Measurements from ENCODE around the gene MED6. TPM values are rescaled to one million over a fixed set of nuclear protein-coding genes. Genes with fewer than 3 reads are reported as not detected.

The MED6 gene
- total RNA-seq, 4 donors from 2014 or later, result 23.4 to 47.2 (median 41.1) TPM

DNA sequence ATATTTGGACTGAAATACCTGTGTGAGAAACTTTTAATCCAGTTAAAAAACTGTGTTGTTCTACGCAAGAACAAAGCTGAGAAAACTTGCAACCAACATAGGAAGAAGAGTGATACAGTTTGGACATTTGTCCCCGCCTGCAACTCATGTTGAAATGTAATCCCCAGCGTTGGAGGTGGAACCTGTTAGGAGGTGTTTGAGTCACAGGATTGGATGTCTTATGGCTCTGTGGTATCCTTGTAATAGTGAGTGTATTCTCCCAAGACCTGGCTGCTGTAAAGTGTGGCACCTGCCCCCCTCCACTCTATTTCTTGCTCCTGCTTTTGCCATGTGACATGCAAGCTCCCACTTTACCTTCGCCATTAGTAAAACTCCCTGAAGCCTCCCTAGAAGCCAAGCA is 37.0 kb downstream of the MED6 start:
- 98 to 99% methylated on average over 4 of the region's 4 CpGs for WGBS, 2 donors

DNA sequence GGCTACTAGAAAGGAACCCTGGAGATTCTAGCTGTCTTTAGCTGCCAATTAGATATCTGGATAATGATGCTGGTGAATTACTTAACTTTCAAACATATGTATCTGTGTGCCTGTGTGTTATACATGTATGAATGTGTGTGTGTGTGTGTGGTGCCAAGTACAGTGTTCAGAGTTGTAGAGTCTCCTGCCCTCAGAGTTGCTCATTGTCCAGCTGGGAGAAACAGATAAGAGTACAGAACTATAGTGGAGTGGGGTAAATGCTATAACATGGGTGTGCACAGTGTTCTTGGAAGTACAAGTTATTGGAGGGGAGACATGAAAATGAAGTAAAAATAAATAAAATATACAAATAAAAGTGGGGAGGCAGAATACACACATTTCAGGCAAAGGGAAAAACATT is 42.1 kb downstream of the MED6 start:
- Histone ChIP-seq H3K9me3 (peaks cover 0 to 3% (median 0%) of the 10 kb centered on the region in 4 donors), H3K27ac (no peak overlapping the region), H3K27me3 (no peaks in the 10 kb centered on the region), H3K4me1 (no peaks in the 10 kb centered on the region), H3K4me3 (no peak overlapping the region), H3K36me3 (peaks cover 0 to 48% (median 0%) of the 10 kb centered on the region in 3 donors)
- TF ChIP-seq EP300 (IDR thresholded peaks at IDR 0.05) (no peak), POLR2A (IDR thresholded peaks at IDR 0.05) (no peak)
- TF ChIP-seq, protein P1, sequence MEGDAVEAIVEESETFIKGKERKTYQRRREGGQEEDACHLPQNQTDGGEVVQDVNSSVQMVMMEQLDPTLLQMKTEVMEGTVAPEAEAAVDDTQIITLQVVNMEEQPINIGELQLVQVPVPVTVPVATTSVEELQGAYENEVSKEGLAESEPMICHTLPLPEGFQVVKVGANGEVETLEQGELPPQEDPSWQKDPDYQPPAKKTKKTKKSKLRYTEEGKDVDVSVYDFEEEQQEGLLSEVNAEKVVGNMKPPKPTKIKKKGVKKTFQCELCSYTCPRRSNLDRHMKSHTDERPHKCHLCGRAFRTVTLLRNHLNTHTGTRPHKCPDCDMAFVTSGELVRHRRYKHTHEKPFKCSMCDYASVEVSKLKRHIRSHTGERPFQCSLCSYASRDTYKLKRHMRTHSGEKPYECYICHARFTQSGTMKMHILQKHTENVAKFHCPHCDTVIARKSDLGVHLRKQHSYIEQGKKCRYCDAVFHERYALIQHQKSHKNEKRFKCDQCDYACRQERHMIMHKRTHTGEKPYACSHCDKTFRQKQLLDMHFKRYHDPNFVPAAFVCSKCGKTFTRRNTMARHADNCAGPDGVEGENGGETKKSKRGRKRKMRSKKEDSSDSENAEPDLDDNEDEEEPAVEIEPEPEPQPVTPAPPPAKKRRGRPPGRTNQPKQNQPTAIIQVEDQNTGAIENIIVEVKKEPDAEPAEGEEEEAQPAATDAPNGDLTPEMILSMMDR (IDR thresholded peaks at IDR 0.05), result no peak
- DNase-seq (ENCODE audit: low spot score in 2 of 2), result no peak

More for the DNA sequence above, 37.0 kb downstream of the MED6 start:
- Histone ChIP-seq H3K36me3 (peaks cover 0 to 92% (median 0%) of the 10 kb centered on the region in 3 donors), H3K4me3 (no peak overlapping the region), H3K27ac (no peak overlapping the region), H3K9me3 (peaks cover 0 to 18% (median 3%) of the 10 kb centered on the region in 4 donors), H3K4me1 (no peaks in the 10 kb centered on the region), H3K27me3 (no peaks in the 10 kb centered on the region)
- no peak for DNase-seq (ENCODE audit: low spot score in 2 of 2)
- TF ChIP-seq POLR2A (IDR thresholded peaks at IDR 0.05) (no peak), EP300 (IDR thresholded peaks at IDR 0.05) (no peak)
- TF ChIP-seq, protein P1 (IDR thresholded peaks at IDR 0.05), result no peak

DNA sequence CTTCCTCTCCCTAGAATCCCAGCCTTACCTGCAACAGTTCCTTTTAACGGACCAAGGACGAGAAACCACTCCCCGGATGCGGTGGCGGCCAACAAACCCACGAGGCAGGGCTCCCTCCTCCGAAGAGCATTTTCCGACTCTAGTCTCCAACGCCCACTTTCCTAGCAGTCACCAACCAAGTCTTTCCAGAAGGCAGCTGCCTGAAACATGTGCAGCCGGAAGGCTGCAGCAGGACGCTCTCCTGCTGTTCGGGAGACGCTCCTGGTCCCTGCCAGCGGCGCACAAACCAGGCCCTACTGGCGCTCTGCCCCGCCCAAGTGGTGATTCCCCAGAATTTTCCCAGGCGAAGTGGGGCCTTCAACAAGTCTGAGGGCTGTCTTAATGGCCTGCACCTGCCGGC is 44.6 kb downstream of the MED6 start:
- no peak overlapping the region for H3K4me3 ChIP-seq
- H3K27me3 ChIP-seq, result no peaks in the 10 kb centered on the region
- no peak for DNase-seq (ENCODE audit: low spot score in 2 of 2)
- H3K4me1 ChIP-seq, result no peaks in the 10 kb centered on the region
- TF ChIP-seq EP300 (IDR thresholded peaks at IDR 0.05), result no peak
- whole genome bisulfite sequencing, 2 donors, result 32 to 42% methylated on average over 19 of the region's 19 CpGs
- H3K9me3 ChIP-seq, result no peaks in the 10 kb centered on the region
- H3K36me3 ChIP-seq, result peaks cover 0 to 24% (median 0%) of the 10 kb centered on the region in 3 donors
- no peak overlapping the region for H3K27ac ChIP-seq

DNA sequence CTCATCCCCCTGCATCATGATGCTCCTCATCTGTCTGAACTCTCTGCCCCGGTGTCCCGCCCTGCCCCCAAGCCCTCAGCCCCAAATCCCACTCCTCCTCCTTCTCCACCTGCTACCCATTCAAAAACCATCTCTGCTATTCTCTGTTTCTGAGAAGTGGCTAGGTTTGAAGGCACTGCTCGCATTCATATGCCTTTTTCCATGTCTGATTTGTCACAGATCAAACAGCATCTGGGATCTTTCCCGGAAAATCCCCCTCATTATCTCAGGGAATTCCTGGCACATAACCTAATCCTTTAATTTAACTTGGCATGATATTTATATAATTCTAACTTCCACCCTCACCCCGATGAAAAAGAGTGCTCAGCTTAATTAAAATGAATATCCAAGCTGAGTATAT is 62.4 kb downstream of the MED6 start:
- WGBS, 2 donors, result 67 to 85% methylated on average over 5 of the region's 5 CpGs
- H3K36me3 ChIP-seq, result peaks cover 0 to 30% (median 0%) of the 10 kb centered on the region in 3 donors
- H3K4me1 ChIP-seq, result no peaks in the 10 kb centered on the region
- peaks cover 0 to 10% (median 2%) of the 10 kb centered on the region in 4 donors for H3K9me3 ChIP-seq
- TF ChIP-seq EP300 (IDR thresholded peaks at IDR 0.05) (no peak), POLR2A (IDR thresholded peaks at IDR 0.05) (no peak)
- TF ChIP-seq, protein P1 (IDR thresholded peaks at IDR 0.05), result no peak
- H3K27ac ChIP-seq, result no peak overlapping the region
- no peak overlapping the region for H3K4me3 ChIP-seq
- DNase-seq (ENCODE audit: low spot score in 2 of 2), result no peak
- H3K27me3 ChIP-seq, result no peaks in the 10 kb centered on the region

DNA sequence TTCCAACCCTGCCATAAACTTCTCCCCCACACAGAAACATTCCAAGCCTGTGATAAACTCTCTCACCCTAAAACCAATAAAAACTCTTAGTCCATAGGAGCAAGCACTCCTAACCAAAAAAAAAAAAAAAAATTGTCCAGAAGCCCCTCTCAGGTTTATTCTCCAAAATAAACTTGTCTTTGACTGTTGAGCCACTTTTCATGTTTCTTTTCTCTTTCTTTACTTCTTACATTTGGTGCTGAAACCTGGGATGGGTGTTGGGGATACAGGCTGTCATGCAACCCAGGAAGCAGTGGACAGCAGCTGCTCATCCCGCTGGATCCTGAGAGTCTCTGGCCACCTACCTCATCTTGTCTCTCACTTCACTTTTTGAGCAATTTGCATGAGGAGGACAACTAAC is 63.6 kb downstream of the MED6 start:
- TF ChIP-seq POLR2A (IDR thresholded peaks at IDR 0.05), result no peak
- H3K27ac ChIP-seq, result no peak overlapping the region
- H3K4me3 ChIP-seq, result no peak overlapping the region
- DNase-seq (ENCODE audit: low spot score in 2 of 2), result no peak
- H3K36me3 ChIP-seq, result peaks cover 0 to 42% (median 0%) of the 10 kb centered on the region in 3 donors
- no peaks in the 10 kb centered on the region for H3K4me1 ChIP-seq
- H3K9me3 ChIP-seq, result peaks cover 0 to 21% (median 2%) of the 10 kb centered on the region in 4 donors
- WGBS, 2 donors, result 40 to 96% methylated on average over 1 of the region's 1 CpG
- H3K27me3 ChIP-seq, result no peaks in the 10 kb centered on the region

DNA sequence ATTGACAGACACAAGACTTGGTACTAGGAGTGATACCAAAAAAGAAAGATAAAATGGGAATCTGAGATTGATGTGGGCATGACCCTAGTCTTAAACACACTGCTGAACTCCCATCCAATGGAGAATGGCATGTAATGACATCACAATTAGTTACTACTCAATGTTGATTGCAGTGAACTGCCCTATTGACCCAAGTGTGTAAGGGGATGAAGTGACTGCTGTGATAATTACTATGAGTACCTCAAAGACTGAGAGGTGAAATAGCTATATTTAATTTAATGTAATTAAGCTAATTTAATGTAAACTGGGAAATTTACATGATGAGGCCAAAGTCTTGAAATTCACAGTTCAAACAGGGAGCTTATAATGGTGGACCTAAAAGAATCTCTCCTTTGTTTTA is 65.6 kb downstream of the MED6 start, which contains the start of gene ADAM20:
ADAM20 (minus strand) TSS at position 101 of the 400 bp plus-strand sequence. CDS start 10,247 bp downstream, outside the sequence.
- TF ChIP-seq, protein P1 (IDR thresholded peaks at IDR 0.05), result no peak
- no peak for TF ChIP-seq EP300 (IDR thresholded peaks at IDR 0.05)
- no peak for TF ChIP-seq POLR2A (IDR thresholded peaks at IDR 0.05)
- H3K4me1 ChIP-seq, result no peaks in the 10 kb centered on the region
- peaks cover 0 to 44% (median 0%) of the 10 kb centered on the region in 3 donors for H3K36me3 ChIP-seq
- no peaks in the 10 kb centered on the region for H3K27me3 ChIP-seq
- DNase-seq (ENCODE audit: low spot score in 2 of 2), result no peak
- no peak within 1 kb of the TSS for H3K27ac ChIP-seq
- H3K9me3 ChIP-seq, result peaks cover 0 to 21% (median 4%) of the 10 kb centered on the region in 4 donors
- H3K4me3 ChIP-seq, result no peak within 1 kb of the TSS

Small RNAs within 50 kb of the gene (small RNA-seq; reads per million reads assigned to genes)
- gene RN7SL77P, result not detected

Other genes with a start within 250 kb of the MED6 start
- 10 to 100 TPM; 20.0 to 42.9 (median 26.5) TPM for gene COX16, start 241.0 kb downstream of the MED6 start, total RNA-seq
- 10 to 100 TPM; 17.4 to 28.8 (median 25.3) TPM for gene SYNJ2BP, start 183.6 kb downstream of the MED6 start, total RNA-seq
- under 1 TPM in 1 of 4 donors, not detected in 3; 0.44 TPM for gene ADAM21, start 148.5 kb downstream of the MED6 start, total RNA-seq
- 1 to 10 TPM; 1.8 to 3.1 (median 2.4) TPM for gene ADAM20, start 65.7 kb downstream of the MED6 start, total RNA-seq
- 1 to 10 TPM; 3.9 to 6.9 (median 5.4) TPM for gene TTC9, start 41.3 kb upstream of the MED6 start, total RNA-seq
- 1 to 10 TPM in 1 of 4 donors, under 1 TPM in 3; 0.20 to 1.5 (median 0.59) TPM for gene MAP3K9, start 208.9 kb upstream of the MED6 start, total RNA-seq